Ishikawa (cell line): ENCODE results near the gene RAB14.

Experiments
- CREB1 ChIP-seq: IDR thresholded peaks from 2 replicates; pipeline ENCODE4 v1.6.1; 2012; ENCODE audit warnings: low read depth
- MAX ChIP-seq: IDR thresholded peaks from 2 replicates; pipeline ENCODE4 v1.6.1; 2012
- NFIC ChIP-seq: IDR thresholded peaks from 2 replicates; pipeline ENCODE4 v1.6.1; 2012
- RAD21 ChIP-seq: IDR thresholded peaks from 2 replicates; pipeline ENCODE4 v1.6.1; 2012; ENCODE audit warnings: low read depth
- TEAD4 ChIP-seq: IDR thresholded peaks from 2 replicates; pipeline ENCODE4 v1.6.1; 2012
- YY1 ChIP-seq: IDR thresholded peaks from 2 replicates; pipeline ENCODE4 v1.6.1; 2012; ENCODE audit warnings: low read depth
- TF ChIP-seq, protein P1 (sequence below): IDR thresholded peaks from 2 replicates; pipeline ENCODE4 v1.6.1; 2012

GRCh38 chr9:121201738-121202533 lies at the start of gene RAB14:
- TF ChIP-seq TEAD4: no peak
- peak; percentile 62 for TF ChIP-seq MAX
- TF ChIP-seq CREB1: no peak
- TF ChIP-seq NFIC: no peak
- TF ChIP-seq RAD21: no peak
- TF ChIP-seq YY1: peak; percentile 98
- TF ChIP-seq, protein P1, sequence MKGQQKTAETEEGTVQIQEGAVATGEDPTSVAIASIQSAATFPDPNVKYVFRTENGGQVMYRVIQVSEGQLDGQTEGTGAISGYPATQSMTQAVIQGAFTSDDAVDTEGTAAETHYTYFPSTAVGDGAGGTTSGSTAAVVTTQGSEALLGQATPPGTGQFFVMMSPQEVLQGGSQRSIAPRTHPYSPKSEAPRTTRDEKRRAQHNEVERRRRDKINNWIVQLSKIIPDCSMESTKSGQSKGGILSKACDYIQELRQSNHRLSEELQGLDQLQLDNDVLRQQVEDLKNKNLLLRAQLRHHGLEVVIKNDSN: no peak
